GM19193 (cell line): ENCODE results near the gene SF3A1.

Experiments
- POLR2A ChIP-seq: IDR thresholded peaks from 4 replicates; pipeline ENCODE4 v1.6.1; 2011; ENCODE audit not compliant: insufficient read depth, insufficient read length; ENCODE audit errors: extremely low read depth

The SF3A1 gene

DNA sequence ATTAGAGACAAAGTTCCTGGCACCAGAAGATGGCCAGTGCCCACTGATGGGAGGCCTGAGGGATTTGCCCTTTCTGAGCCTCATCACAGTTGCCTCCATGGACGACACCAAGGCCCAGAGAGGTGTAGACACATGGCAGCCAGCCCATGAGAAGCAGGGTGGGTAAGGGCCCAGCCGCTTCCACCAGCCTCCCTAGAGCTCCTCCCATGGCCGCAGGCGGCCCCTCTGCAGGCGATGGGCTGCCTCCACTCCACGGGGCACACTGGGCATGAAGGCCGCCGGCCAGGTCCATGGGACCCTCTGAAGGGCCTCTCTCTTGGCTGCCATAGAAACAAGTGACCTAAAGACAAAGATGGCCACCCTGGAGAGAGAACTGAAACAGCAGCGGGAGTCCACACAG lies 14.6 kb upstream of the SF3A1 start:
- no peak for TF ChIP-seq POLR2A

DNA sequence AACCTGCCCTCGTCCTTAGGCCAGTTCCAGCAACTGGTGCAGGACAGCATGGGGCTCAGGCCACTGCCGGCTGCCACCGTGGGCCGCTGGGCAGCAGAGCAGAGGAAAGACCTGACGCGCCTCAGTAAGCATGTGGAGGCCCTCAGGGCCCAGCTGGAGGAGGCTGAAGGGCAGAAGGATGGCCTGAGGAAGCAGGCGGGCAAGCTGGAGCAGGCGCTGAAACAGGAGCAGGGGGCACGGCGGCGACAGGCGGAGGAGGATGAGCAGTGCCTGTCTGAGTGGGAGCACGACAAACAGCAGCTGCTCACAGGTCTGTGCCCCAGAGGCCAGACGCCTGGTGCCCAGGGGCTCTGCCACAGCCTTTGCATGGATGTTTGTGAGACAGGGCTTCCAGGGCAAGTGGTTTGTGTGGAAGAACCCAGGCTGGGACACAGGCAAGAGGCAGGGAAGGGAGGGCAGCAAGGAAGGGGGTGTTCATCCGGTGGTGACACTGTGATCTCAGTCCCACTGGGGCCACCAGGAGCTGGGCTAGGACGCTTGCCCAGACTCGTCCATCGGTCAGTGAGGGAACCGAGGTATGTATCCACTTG lies 14.0 kb upstream of the SF3A1 start:
- TF ChIP-seq POLR2A, result no peak

GRCh38 chr22:30368420-30368819 lies 11.7 kb upstream of the SF3A1 start:
- TF ChIP-seq POLR2A, result no peak

- no peak for TF ChIP-seq POLR2A
Measured at GRCh38 chr22:30365891-30366290, 9.2 kb upstream of the SF3A1 start.

- no peak for TF ChIP-seq POLR2A
Measured at GRCh38 chr22:30362651-30363281, 6.1 kb upstream of the SF3A1 start.

DNA sequence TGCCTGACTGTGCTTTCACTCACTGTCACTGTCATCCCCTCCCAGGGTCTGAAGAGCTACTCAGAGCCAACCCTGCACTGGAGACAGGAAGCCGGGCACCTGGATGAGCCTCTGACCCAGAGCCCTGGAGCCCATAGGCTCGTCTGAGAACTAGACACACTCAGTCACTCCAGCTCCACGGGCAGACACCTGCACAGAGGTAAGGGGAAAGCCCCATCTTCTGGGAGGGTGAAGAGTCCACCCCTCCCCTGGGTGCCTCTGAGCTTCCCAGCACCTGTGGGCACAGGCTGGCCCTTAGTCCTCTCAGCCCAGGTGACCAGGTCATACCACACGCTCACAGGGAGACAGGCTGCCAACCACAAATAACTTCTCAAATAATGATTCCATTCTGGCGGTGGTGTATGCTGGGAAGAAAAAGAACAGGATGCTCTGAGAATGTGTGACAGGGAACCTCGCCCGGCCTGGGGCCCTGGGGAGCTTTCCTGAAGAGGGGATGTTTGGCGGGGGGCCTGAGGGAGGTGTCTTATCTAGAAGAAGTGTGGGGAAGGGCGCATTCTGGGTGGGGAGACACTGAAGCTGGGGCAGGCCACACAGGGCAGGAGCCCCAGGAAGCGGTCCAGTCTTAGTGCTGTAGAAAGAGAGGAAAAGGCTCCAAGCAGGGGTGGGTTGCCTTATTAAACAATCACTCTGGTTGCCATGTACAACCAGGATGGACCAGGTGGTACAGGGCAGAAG lies 5.4 kb upstream of the SF3A1 start:
- no peak for TF ChIP-seq POLR2A

DNA sequence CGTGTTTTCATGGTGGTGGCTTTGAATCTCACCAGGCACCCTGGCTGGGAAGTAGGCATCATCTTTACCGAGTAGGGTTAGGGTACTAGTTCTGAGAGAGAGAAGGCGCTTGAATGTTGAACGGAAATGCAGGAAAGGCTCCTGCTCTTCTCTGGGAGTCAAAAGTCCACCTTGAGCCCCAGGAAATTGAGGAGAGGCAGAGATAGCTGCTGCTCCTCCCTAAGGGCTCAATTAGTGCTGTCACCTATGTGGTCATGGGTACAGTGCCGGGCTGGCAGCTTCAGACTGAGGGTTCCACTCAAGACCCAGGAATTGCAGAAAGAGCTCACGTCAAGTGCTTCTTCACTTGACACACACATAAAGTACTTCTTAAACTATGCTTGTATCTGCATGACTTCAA lies 1.8 kb upstream of the SF3A1 start:
- TF ChIP-seq POLR2A, result no peak

DNA sequence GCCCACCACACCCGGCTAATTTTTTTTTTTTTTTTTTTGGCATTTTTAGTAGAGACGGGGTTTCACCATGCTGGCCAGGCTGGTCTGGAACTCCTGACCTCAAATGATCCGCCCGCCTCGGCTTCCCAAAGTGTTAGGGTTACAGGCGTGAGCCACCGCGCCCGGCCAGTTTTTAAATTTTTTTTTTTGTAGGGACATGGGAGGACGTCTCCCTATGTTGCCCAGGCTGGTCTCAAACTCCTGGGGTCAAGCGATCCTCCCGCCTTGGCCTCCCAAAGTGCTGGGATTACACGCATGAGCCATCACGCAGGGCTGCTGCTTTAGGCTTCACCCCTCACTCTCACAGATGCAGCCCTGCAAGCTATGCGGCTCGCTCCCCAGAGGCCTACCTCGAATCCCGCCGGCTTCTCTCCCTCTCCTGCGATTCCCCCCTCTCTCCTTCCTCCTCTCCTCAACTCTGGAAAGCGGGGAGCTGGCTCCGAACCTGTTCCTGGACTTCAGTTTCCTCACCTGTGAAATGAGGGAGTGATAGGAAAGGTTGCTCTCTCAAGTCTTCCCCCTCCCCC lies 1.0 kb upstream of the SF3A1 start:
- no peak for TF ChIP-seq POLR2A

- no peak for TF ChIP-seq POLR2A
Measured at GRCh38 chr22:30357236-30357570, 509 bp upstream of the SF3A1 start.

GRCh38 chr22:30354644-30355043 lies 2.0 kb downstream of the SF3A1 start:
- TF ChIP-seq POLR2A, result no peak

GRCh38 chr22:30351226-30351625 lies 5.5 kb downstream of the SF3A1 start:
- TF ChIP-seq POLR2A, result no peak

- TF ChIP-seq POLR2A, result no peak
Measured at GRCh38 chr22:30348809-30349208, 7.9 kb downstream of the SF3A1 start.

GRCh38 chr22:30348404-30348803 lies 8.3 kb downstream of the SF3A1 start:
- TF ChIP-seq POLR2A, result no peak

DNA sequence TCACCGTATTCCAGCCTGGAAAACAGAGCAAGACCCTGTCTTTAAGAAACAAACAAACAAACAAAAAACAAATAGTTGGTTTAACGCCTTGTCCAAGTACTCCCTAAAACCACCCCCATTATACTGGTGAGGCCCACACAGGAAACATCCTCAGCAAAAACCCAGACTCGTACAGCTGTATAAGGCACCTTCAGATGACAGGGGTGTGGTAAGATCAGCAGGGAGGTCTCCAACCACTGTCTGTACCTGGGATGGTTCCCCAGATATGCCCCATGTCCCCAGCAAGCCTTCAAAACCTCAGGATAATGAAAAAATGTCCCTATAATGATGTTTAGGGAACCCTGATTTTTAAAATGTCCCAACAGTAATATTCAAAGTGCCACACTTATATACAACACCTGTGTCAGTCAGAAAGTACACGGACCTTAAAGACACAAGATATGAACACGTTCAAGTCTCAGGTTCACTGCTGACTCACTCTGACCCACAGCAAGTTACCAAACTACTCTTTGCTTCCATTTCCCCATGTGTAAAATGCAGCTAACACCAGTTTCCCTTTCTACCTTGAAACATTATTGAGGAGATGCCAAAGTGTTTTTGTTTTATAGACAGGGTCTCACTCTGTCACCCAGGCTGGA lies 9.3 kb downstream of the SF3A1 start:
- no peak for TF ChIP-seq POLR2A

- TF ChIP-seq POLR2A, result no peak
Measured at GRCh38 chr22:30344447-30345200, 12.1 kb downstream of the SF3A1 start.
